NCI-H510A (cell line): Measurements from ENCODE around the gene SUSD1.

Experiments
- DNase-seq: peaks from one replicate; lab custom pipeline; 2025; lab: John Stamatoyannopoulos, UW

Gene SUSD1

DNA sequence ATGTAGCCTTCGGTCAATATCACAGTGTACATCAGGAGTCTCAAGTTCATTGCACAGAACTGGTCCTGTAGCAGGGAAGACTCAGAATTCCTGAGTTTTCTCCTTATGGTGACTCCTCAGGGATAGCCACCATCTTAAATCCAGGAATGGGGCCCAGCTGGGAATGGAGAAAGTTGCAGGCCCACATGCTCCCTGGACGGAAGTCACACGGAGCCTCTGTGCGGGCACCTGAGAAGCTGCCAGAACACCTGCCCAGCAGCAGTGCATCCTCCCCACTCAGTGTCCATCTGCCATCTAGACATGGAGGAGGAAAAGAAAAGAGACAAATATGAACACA is 133.9 kb downstream of the SUSD1 start:
- DNase-seq: no peak

DNA sequence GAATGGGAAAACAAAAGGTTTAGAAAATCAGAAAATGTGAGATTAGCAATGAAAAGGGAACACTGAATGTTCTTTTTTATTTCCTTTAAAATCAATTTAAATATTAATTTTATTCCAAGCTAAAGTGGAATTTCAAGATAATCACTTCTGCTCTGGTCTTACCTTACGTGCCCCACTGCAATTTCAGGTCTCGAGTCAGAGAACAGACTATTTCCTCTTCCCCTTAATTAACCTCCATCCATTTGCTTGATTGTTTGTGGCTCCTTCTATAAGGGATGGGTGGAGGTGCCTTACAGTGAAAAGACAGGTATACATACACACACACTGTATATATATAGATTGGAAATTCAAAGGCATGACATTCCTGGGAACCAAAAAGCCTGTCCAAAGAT is 137.1 kb downstream of the SUSD1 start:
- no peak for DNase-seq

GRCh38 chr9:112037281-112038016 is 137.6 kb downstream of the SUSD1 start:
- DNase-seq: no peak

DNA sequence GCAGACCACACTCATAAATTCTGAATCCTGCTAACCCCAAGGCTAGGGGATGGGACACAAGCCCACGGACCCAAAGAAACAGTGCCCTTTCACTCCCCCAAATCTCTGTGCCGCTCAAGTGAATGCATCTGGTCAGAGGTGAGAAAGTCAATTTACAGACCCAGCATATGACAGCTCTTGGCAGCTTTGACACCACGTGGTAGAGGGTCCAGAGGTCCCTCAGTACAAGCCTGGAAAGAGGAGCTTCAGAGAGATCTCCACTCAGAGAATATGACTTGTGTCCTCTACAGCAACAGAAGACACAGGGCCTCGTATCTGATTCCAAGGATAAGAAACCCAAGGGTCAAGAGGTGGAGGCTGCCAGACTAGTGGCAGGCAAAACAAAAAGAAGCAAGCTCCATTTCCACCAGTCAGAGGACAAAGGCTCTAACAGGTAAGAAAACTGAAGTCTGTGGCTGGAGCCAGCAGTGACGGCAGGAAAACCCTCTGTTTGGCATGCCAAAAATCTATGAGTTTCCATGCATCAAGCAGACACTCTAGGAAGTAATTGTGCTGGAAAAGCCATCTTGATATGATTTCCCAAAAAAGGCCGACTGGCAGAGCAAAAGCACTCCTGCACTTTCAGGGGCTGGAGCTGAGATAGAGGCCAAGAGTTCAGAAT is 139.8 kb downstream of the SUSD1 start:
- DNase-seq: no peak

DNA sequence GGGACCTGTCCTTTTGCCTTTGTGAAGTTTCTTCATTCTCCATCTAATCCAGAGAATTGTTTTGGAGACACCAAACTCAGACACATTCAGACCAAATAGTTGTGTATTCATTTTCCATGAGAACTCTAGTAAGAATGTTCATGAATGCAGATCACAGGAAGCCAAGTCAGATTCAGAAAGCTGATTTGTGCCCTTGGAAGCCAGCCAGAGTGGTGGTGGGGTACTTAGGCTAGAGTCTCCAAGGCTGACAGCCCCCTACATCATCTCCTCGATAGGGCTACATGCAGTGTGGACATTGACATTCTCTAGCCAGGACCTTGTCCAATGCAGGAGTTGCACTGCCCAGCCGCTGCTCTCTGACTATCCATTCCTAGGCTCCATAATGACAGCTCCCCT is 140.9 kb downstream of the SUSD1 start:
- DNase-seq: no peak

GRCh38 chr9:112033237-112034215 is 141.6 kb downstream of the SUSD1 start:
- no peak for DNase-seq

GRCh38 chr9:112032743-112033142 is 142.4 kb downstream of the SUSD1 start:
- no peak for DNase-seq

- no peak for DNase-seq
Measured at GRCh38 chr9:112032009-112032408, 143.1 kb downstream of the SUSD1 start.

GRCh38 chr9:112031400-112031799 is 143.7 kb downstream of the SUSD1 start:
- DNase-seq: no peak

- no peak for DNase-seq
Measured at GRCh38 chr9:112029921-112030444, 145.1 kb downstream of the SUSD1 start.

- DNase-seq: no peak
Measured at GRCh38 chr9:112028242-112029221, 146.6 kb downstream of the SUSD1 start.

DNA sequence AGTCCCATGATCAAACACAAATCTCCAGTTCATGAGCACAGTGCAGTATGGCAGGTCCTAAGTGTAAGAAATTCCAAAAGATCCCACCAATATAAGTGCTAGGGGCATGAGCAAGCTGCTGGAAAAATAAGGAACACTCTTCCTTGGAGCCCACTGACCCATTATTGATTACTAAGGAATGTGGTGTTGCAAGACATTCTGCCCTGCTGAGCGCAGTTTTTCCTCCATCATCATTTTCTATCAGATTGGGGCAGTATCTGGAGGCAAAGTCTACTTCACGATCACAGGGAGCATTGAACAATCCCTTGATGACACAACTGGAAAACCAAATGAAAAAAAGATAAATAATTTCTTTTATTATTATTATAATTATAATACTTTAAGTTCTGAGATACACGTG is 149.2 kb downstream of the SUSD1 start:
- no peak for DNase-seq

DNA sequence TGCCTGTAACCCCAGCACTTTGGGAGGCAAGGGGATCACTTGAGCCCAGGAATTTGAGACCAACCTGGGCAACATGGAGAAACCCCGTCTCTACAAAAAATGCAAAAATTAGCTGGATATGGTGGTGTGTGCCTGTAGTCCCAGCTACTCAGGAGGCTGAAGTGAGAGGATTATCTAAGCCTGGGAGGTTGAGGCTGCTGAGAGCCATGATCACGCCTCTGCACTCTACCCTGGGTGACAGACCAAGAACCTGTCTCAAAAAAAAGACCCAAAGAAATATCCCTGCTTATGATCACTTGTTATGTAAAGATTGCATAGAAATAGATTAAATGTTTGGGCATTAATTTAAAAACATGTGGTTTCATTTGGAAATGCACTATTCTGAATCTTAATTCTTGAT is 153.4 kb downstream of the SUSD1 start:
- no peak for DNase-seq

GRCh38 chr9:112020680-112021596 is 154.2 kb downstream of the SUSD1 start:
- DNase-seq: no peak

GRCh38 chr9:112017878-112018277 is 157.2 kb downstream of the SUSD1 start:
- DNase-seq: no peak

- DNase-seq: no peak
Measured at GRCh38 chr9:112015736-112016135, 159.4 kb downstream of the SUSD1 start.

DNA sequence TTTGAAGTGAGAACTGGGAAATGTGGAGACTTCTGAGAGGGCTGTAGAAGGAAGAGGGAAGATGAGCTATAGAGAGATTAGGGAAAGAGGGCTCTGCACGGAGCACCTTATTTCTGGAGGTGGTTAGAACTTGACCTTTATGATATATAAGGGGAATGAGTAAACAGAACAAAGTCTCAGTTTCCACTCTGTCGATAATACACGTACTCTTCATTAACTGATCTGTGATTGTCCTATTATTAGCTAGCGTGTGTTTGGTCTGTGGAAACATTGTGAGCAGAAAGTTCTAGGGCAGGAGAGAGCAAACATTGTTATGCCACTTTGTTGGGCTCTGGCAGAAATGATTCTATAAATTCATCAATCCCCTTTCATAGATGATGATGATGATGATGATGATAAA is 159.9 kb downstream of the SUSD1 start:
- no peak for DNase-seq

DNA sequence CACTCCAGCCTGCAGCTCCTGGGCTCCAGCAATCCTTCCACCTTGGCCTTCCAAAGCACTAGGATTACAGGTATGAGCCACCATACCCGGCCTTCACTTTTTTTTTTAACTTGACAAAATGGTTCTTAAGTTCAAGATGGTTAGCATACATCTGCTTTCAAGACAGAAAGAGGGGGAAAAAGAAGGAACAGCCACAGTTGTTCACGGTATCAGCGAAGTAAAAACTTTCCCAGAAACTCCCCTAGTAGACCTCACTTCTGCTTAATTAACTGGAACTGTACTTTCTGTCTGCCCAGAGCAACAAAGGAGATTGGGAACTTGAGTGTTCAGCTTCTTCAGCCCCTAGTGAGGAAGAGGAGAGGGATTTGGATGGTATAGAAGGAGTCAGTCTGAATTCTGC is 161.8 kb downstream of the SUSD1 start:
- no peak for DNase-seq

- no peak for DNase-seq
Measured at GRCh38 chr9:112012026-112012902, 162.8 kb downstream of the SUSD1 start.
